H1 (cell line): ENCODE data around the gene CD164L2. TPM values are rescaled to one million over a fixed set of nuclear protein-coding genes. Genes with fewer than 3 reads are reported as not detected.

Source experiments
- CTCF ChIA-PET: fragments of 300-600 bp; sonication (Branson Sonifier 250); formaldehyde crosslinking; loops from one replicate; lab custom pipeline; 2021; ENCODE audit not compliant: partially characterized antibody; lab: Charles Lee
- POLR2A ChIA-PET: fragments of 300-600 bp; sonication (Branson Sonifier 250); formaldehyde crosslinking; loops from one replicate; lab custom pipeline; 2021; ENCODE audit warnings: inconsistent platforms; ENCODE audit not compliant: partially characterized antibody; lab: Charles Lee
- DNase-seq, 2 experiments: peaks; one replicate each; pipeline versions ENCODE4 v3.0.0 to v3.0.0-alpha.2; 2010 to 2022; ENCODE audit warnings: low spot score in 2 of 2, low read depth in 1 of 2, mixed read lengths in 1 of 2
- FAIRE-seq: peaks from 2 replicates; lab custom pipeline; 2011; peaks lifted over from hg19 to GRCh38; lab: Jason Lieb, UNC
- H2AFZ ChIP-seq: 2 replicates; pipeline ENCODE4 v1.8.1; 2012; ENCODE audit warnings: low read length, inconsistent platforms
- H2AK5ac ChIP-seq: 2 replicates; pipeline ENCODE4 v1.6.1; 2013; ENCODE audit warnings: low read depth, low read length
- H2BK120ac ChIP-seq: replicated peaks from 2 replicates; pipeline ENCODE3; 2013; ENCODE audit warnings: low read depth, low read length, inconsistent platforms
- H2BK12ac ChIP-seq: 2 replicates; pipeline ENCODE4 v1.6.1; 2013; ENCODE audit warnings: low read depth, low read length
- H2BK15ac ChIP-seq: 2 replicates; pipeline ENCODE4 v1.6.1; 2013; ENCODE audit warnings: low read length
- H2BK20ac ChIP-seq: 2 replicates; pipeline ENCODE4 v1.6.1; 2013; ENCODE audit warnings: low read length
- H2BK5ac ChIP-seq: 2 replicates; pipeline ENCODE4 v1.6.1; 2013; ENCODE audit warnings: low read depth, low read length
- H3K14ac ChIP-seq: 2 replicates; pipeline ENCODE4 v1.6.1; 2013; ENCODE audit warnings: inconsistent platforms; ENCODE audit not compliant: insufficient read length
- H3K18ac ChIP-seq: 2 replicates; pipeline ENCODE4 v1.6.1; 2013; ENCODE audit warnings: low read length; ENCODE audit errors: extremely low read depth
- H3K23ac ChIP-seq: 2 replicates; pipeline ENCODE4 v1.6.1; 2013; ENCODE audit warnings: inconsistent platforms; ENCODE audit not compliant: insufficient read length
- H3K23me2 ChIP-seq: 2 replicates; pipeline ENCODE4 v1.6.1; 2013; ENCODE audit warnings: low read depth, low read length
- H3K27ac ChIP-seq: 2 replicates; pipeline ENCODE4 v1.6.1; 2011; ENCODE audit warnings: low read depth, low read length, inconsistent platforms
- H3K27me3 ChIP-seq, 4 experiments: replicated peaks in 1 of 4; 1 replicate in 1 of 4; 2 replicates in 3 of 4; pipeline versions ENCODE4 v1.6.1 to v1.8.1; 2011 to 2013; ENCODE audit warnings: low read length in 3 of 4, mild to moderate bottlenecking in 3 of 4, inconsistent platforms in 2 of 4, mixed read lengths in 2 of 4, moderate library complexity in 1 of 4; ENCODE audit not compliant: control insufficient read depth in 3 of 4, insufficient read depth in 3 of 4; ENCODE audit errors: extremely low read depth in 1 of 4
- H3K36me3 ChIP-seq, 4 experiments: 2 replicates each; pipeline versions ENCODE4 v1.6.1 to v1.8.1; 2011 to 2013; ENCODE audit warnings: mild to moderate bottlenecking in 4 of 4, low read length in 3 of 4, moderate library complexity in 2 of 4, control low read depth in 1 of 4, inconsistent platforms in 1 of 4; ENCODE audit not compliant: insufficient read depth in 4 of 4, control insufficient read depth in 2 of 4
- H3K4ac ChIP-seq: replicated peaks from 2 replicates; pipeline ENCODE3; 2013; ENCODE audit warnings: low read length, low read depth, mixed read lengths, inconsistent platforms; ENCODE audit not compliant: insufficient read length
- H3K4me1 ChIP-seq, 4 experiments: replicated peaks in 1 of 4; 1 replicate in 1 of 4; 2 replicates in 3 of 4; pipeline versions ENCODE4 v1.6.1 to v1.8.1; 2011 to 2013; ENCODE audit warnings: low read length in 3 of 4, inconsistent platforms in 2 of 4, mixed read lengths in 1 of 4; ENCODE audit not compliant: insufficient read depth in 4 of 4, control insufficient read depth in 3 of 4
- H3K4me2 ChIP-seq, 2 experiments: 2 replicates each; pipeline versions ENCODE4 v1.6.1 to v1.8.1; 2011 to 2013; ENCODE audit warnings: low read depth in 2 of 2, low read length in 2 of 2, control low read depth in 1 of 2, inconsistent platforms in 1 of 2, mild to moderate bottlenecking in 1 of 2; ENCODE audit not compliant: insufficient read depth in 1 of 2
- H3K4me3 ChIP-seq, 4 experiments: fragments of 200-600, 300-600 bp in 1 of 4; sonication (generic), shearing (Covaris generic), sonication (Bioruptor Twin) in 1 of 4; 2 replicates each; pipeline versions ENCODE4 v1.5.1 to v1.8.1; 2011 to 2016; ENCODE audit warnings: low read length in 4 of 4, low read depth in 3 of 4, control low read depth in 2 of 4, inconsistent platforms in 2 of 4, mild to moderate bottlenecking in 2 of 4, mixed read lengths in 1 of 4, moderate library complexity in 1 of 4; ENCODE audit not compliant: insufficient read depth in 2 of 4; ENCODE audit errors: extremely low read depth in 1 of 4
- H3K56ac ChIP-seq: replicated peaks from 2 replicates; pipeline ENCODE3; 2013; ENCODE audit warnings: low read depth, mild to moderate bottlenecking, mixed read lengths, low read length, inconsistent platforms; ENCODE audit not compliant: insufficient read length
- H3K79me1 ChIP-seq: 2 replicates; pipeline ENCODE4 v1.6.1; 2013; ENCODE audit warnings: low read depth, low read length, control low read depth
- H3K79me2 ChIP-seq, 2 experiments: 2 replicates each; pipeline versions ENCODE4 v1.6.1 to v1.8.1; 2012 to 2013; ENCODE audit warnings: low read length in 2 of 2, mild to moderate bottlenecking in 2 of 2, inconsistent platforms in 1 of 2; ENCODE audit not compliant: insufficient read depth in 2 of 2, control insufficient read depth in 1 of 2
- H3K9ac ChIP-seq, 4 experiments: replicated peaks in 1 of 4; 1 replicate in 1 of 4; 2 replicates in 3 of 4; pipeline versions ENCODE4 v1.6.1 to v1.8.1; 2011 to 2013; ENCODE audit warnings: low read depth in 3 of 4, low read length in 3 of 4, control low read depth in 2 of 4, mild to moderate bottlenecking in 2 of 4, moderate library complexity in 2 of 4, inconsistent platforms in 1 of 4; ENCODE audit errors: extremely low read depth in 1 of 4
- H3K9me3 ChIP-seq, 2 experiments: 2 replicates each; pipeline versions ENCODE4 v1.6.1 to v1.8.1; 2012 to 2013; ENCODE audit warnings: mild to moderate bottlenecking in 2 of 2, moderate library complexity in 2 of 2, control low read depth in 1 of 2, inconsistent platforms in 1 of 2, low read depth in 1 of 2, low read length in 1 of 2, mixed read lengths in 1 of 2; ENCODE audit not compliant: insufficient read depth in 2 of 2
- H4K20me1 ChIP-seq, 2 experiments: replicated peaks in 1 of 2; 2 replicates each; pipeline versions ENCODE3 to v1.8.1; 2011 to 2013; ENCODE audit warnings: inconsistent platforms in 2 of 2, low read length in 2 of 2, mild to moderate bottlenecking in 1 of 2; ENCODE audit not compliant: insufficient read depth in 2 of 2, control insufficient read depth in 1 of 2
- H4K5ac ChIP-seq: 2 replicates; pipeline ENCODE4 v1.6.1; 2013; ENCODE audit warnings: low read length, low read depth, mixed read lengths, inconsistent platforms; ENCODE audit not compliant: insufficient read length
- H4K8ac ChIP-seq: 2 replicates; pipeline ENCODE4 v1.8.0; 2013; ENCODE audit warnings: mild to moderate bottlenecking, moderate library complexity, low read length, inconsistent platforms; ENCODE audit not compliant: insufficient read depth; ENCODE audit errors: extremely low read depth
- H4K91ac ChIP-seq: replicated peaks from 2 replicates; pipeline ENCODE3; 2013; ENCODE audit warnings: low read length, mixed read lengths, inconsistent platforms; ENCODE audit not compliant: insufficient read length
- FOSL1 ChIP-seq: IDR thresholded peaks from 2 replicates; pipeline ENCODE4 v1.6.1; 2011; ENCODE audit warnings: mild to moderate bottlenecking, low read depth, low read length, moderate library complexity; ENCODE audit not compliant: insufficient read depth
- WGBS, 2 experiments: shearing (Covaris generic) in 1 of 2; methylation state at CpG; one replicate each; pipeline versions ENCODE4 v1.1.6 to v1.1.7; 2013 to 2015; ENCODE audit warnings: low lambda C conversion rate in 2 of 2, mixed read lengths in 2 of 2, inconsistent platforms in 1 of 2, low coverage in 1 of 2, missing lambda C conversion rate in 1 of 2; ENCODE audit not compliant: insufficient replicate concordance in 2 of 2, insufficient coverage in 1 of 2, insufficient read length in 1 of 2; ENCODE audit errors: extremely low coverage in 1 of 2, missing lambda C conversion rate in 1 of 2; 5-methylcytosine and 5-hydroxymethylcytosine counted together
- polyA plus RNA-seq, 7 experiments: library from polyadenylated mRNA; depleted of rRNA in 3 of 7; stranded (reverse) in 5 of 7; unstranded in 2 of 7; fragments of >200 nt in 5 of 7; fragments of 200-250 nt in 2 of 7; gene quantifications; 1 replicate in 5 of 7; 2 replicates in 1 of 7; 4 replicates in 1 of 7; pipeline versions ENCODE4 v1.2.1 to v1.2.3, GENCODE V29; 2011 to 2013; ENCODE audit warnings: missing spikeins in 2 of 7, mixed read lengths in 2 of 7
- total RNA-seq: library from RNA; stranded (reverse); fragmentation: NEBNext Ultra II Directional; extraction: Animal tissue kit (Norgen Biotek cat#: 25700); gene quantifications from 2 replicates; pipeline ENCODE4 v1.2.1, GENCODE V29; 2021

Gene CD164L2
- total and polyA plus RNA-seq, 2 of the 8 experiments (the other 6 are each of a cell fraction or from before 2014, with no cell fraction given): 3.3 TPM

GRCh38 chr1:27417713-27418112 lies 34.6 kb upstream of the CD164L2 start:
- H2BK5ac ChIP-seq: no peak overlapping the region
- H2BK15ac ChIP-seq: no peak overlapping the region
- no peak overlapping the region for H4K8ac ChIP-seq
- TF ChIP-seq FOSL1: no peak
- TF ChIP-seq, all 59 proteins: peak for 0
- Histone ChIP-seq H2AK5ac (no peak overlapping the region), H3K18ac (no peak overlapping the region), H4K91ac (no peak overlapping the region), H3K4me3 (no peak overlapping the region), H3K27ac (no peak overlapping the region), H3K4ac (no peak overlapping the region), H3K79me2 (peaks cover 0 to 3% of the 10 kb centered on the region in 2 experiments; a peak in 1 of 4 replicates), H3K4me2 (no peak overlapping the region), H3K27me3 (no peaks in the 10 kb centered on the region), H3K9me3 (no peaks in the 10 kb centered on the region), H4K5ac (no peak overlapping the region), H2AFZ (no peak overlapping the region), H2BK20ac (no peak overlapping the region), H3K14ac (no peak overlapping the region), H3K79me1 (no peaks in the 10 kb centered on the region; the same call in 1 of the 2 replicates), H4K20me1 (no peaks in the 10 kb centered on the region), H3K4me1 (peaks cover 5 to 12% (median 9%) of the 10 kb centered on the region in 4 experiments; a peak in 6 of 7 replicates), H2BK120ac (no peak overlapping the region), H3K56ac (no peak overlapping the region), H3K9ac (no peak overlapping the region), H3K36me3 (peaks cover 23 to 43% (median 36%) of the 10 kb centered on the region in 4 experiments), H3K23ac (no peak overlapping the region), H2BK12ac (no peak overlapping the region), H3K23me2 (no peaks in the 10 kb centered on the region)
- ChIA-PET POLR2A (interaction anchor here (0.6 to 0.9 kb wide), 3 partner anchors 17 to 186 kb away, joined by 3 read pairs; partner anchors contain the start of gene AHDC1), CTCF (interaction anchor here (0.6 to 37.8 kb wide), 11 partner anchors 16 to 190 kb away, joined by 3 to 863 read pairs (median 5); partner anchors contain the start of gene WASF2)
- FAIRE-seq (no peak), DNase-seq (no peak)
- WGBS, 2 experiments: 98% methylated on average over 3 of the region's 3 CpGs; no CpG with 5 or more reads in 1 of the 2 experiments
